Measurements from ENCODE around the gene SLC22A3.
A peak's percentile ranks its signal among the peaks of the same experiment; 100 is the strongest.

Gene SLC22A3

GRCh38 chr6:160418370-160418769, 70.2 kb downstream of the SLC22A3 start:
- no peak for DNase-seq

GRCh38 chr6:160419488-160419887, 71.3 kb downstream of the SLC22A3 start:
- no peak for DNase-seq

GRCh38 chr6:160420253-160420968, 72.2 kb downstream of the SLC22A3 start:
- DNase-seq: no peak

GRCh38 chr6:160420969-160421556, 72.9 kb downstream of the SLC22A3 start:
- no peak for DNase-seq

GRCh38 chr6:160421854-160422253, 73.7 kb downstream of the SLC22A3 start:
- no peak for DNase-seq

DNA sequence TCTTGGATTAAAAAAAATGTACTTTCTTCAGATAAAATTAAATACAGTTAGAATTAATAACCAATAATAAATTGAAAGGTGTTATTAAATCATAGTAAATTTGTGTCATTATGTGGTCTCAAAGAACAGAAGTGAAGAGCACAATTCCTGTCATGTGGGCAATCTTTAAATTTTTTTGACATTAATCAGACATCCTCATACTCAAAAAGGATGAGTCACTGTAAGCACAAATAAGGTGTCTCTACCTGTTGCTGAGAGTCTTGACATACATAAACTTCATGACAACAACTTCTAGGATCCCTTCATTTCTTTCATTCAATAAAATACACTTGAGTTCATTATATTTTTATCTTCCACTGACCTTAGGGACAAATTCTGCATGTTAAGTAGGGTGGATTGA, 76.1 kb downstream of the SLC22A3 start:
- DNase-seq: no peak

DNA sequence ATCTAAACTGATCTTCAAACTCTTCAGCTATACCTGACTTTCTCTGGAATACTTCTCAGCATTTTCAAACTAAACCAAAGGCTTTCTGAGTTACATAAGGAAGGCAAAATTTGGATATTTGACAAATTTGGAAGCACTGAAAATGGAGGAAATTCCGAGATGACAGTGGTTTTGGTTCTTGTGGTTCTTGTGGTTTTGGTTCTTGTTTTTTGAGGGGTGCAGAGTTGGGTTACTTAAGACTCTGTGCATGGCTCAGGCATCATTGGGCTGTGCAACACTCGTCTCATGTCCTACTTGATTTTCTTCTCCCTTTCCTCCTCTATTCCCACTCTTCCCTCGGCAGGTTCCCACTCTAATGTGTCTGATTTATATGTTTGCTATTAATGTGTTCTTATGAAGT, 78.0 kb downstream of the SLC22A3 start:
- peak; percentile 10 for DNase-seq

- DNase-seq: no peak
Measured at GRCh38 chr6:160427312-160428068, 79.3 kb downstream of the SLC22A3 start.

DNA sequence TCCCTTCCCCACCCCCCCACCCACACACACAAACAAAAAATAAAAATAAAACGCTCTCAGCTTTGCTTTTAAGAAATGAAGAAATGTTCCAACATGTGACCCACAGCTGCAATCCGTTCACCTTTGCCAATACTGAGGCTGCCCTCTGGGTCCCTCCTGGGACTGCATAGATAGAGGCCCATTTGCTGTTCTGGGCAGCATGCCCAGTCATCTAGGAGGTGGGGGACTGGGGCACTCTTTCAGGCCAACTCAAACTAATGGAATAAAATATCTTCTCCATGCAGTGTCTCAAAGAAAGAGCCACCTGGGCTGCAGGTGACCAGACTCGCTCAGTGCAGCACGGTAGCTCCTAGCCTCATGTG, 79.9 kb downstream of the SLC22A3 start:
- peak; percentile 14 for DNase-seq

DNA sequence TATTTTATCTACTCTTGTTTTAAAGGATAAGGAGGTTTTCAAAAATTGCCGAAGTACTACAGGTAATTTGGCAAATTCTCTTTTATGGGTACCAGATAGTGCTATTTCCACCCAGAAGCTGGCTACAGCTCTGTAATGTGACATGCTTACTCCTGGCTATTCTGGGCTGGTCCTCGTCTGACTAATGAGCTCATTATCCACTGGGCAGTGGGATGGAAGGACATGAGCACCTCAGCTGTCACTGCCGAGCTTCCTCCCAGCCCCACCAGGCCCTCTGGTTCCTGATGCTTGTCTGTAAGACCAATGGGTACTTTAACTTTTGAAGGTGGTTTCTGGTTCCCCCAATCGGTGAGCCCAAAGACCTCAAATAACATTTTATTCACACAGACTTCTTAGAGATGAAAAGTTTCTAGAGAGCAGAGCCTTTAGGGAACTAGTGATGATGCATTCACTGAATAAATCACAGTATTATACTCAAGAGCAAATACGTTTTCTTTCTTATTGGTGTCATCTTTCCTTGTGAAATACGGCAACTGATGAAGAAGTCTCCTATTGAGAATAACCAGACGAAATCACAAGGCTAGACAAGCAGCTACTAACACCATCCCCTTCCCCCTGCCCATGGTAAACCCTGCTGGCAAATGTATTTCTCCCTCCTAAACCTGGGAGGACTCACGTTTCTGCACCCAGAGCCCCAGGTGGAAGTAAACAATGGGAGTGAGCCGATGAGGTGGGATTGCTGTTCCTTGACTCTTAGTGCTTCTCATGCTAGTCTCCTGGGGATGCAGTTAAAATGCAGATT, 80.8 kb downstream of the SLC22A3 start:
- DNase-seq: no peak

DNA sequence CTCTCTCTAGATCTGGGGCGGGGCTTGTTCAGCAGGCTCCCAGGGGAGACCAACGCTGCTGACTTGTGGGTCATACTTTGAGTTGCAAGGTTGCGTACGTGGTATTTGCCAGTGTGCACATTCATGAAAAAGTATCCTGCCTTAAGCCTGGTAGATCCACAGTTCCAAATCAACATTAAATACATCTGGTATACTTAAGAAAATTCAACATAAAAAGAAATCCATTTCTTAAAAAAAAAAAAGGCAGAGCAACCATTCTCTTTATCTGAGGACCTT, 81.4 kb downstream of the SLC22A3 start:
- DNase-seq: no peak

DNA sequence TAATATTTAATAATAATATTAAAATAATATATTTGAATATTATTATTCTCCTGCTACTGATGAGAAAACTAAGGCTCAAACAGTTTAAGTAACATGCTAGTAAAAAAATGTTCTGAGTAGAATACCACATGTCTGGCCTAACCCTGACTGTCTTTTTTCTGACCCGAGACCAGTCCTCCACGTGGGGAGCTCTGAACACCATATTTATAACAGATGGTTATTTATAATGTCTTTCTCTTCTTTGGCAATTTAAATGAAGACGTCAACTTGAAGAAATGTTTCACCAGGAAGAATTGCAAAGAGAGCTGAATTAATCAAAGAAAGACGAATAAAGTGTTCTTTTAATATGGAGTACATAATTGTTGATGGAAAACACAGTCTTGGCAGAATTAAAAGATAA, 82.0 kb downstream of the SLC22A3 start:
- DNase-seq: no peak

DNA sequence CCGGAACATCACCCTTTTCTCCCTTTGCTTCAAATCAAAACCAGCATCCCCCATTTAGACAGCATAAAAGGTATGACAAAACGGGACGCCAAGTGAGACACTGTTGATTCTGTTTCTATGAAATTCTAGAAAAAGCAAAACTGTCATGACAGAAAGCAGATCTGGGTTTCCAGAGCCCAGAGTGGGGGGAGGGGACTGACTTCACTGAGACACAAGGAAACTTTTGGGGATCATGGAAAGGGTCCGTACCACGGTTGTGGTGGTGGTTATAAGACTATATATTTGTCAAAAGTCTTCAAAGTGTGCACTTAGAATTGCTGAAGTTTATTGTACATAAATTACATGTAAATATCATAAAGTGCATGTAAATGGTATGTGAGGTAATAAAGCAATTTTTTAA, 82.6 kb downstream of the SLC22A3 start:
- no peak for DNase-seq

GRCh38 chr6:160431226-160431625, 83.0 kb downstream of the SLC22A3 start:
- peak; percentile 87 for DNase-seq

- peak; percentile 20 for DNase-seq
Measured at GRCh38 chr6:160431791-160432404, 83.7 kb downstream of the SLC22A3 start.

DNA sequence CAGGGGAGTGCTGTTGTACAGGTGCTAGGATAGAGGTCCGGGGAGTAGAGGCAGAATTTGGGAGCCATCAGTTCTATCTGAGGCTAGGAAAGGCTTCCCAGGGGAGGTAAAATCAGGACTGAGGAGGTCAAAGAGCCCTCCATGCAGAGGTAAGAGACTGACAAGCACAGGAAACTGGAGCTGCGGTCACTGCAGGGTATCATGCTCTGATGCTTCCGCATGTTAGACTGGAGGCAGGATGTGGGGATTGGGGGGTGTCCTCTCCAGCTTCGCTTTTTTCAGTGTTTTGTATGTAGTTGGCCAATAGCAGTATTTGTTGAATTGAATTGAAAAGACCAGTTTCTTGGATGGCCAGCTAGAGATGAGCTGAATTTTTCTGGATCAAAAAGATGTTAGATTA, 87.8 kb downstream of the SLC22A3 start:
- DNase-seq: no peak

- no peak for DNase-seq
Measured at GRCh38 chr6:160437154-160437553, 89.0 kb downstream of the SLC22A3 start.

DNA sequence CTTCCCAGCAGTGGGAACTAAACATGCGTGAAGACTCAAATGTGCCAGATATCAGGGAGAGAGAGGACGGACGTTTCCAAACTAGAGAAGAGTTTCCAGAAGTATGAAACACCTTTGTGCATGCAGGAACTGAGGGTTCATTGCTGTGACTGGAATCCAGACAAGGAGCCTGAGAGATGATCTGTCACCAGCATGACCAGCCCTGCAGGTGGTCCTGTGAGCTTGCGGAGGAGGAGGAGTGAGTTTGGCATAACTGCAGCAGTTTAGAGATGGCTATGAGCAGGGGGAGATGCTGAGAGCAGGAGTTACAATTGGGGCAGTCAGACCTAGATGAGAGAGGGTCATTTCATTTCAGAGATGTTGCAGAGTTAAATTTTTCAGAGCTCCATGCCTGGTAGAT, 89.6 kb downstream of the SLC22A3 start:
- DNase-seq: no peak

DNA sequence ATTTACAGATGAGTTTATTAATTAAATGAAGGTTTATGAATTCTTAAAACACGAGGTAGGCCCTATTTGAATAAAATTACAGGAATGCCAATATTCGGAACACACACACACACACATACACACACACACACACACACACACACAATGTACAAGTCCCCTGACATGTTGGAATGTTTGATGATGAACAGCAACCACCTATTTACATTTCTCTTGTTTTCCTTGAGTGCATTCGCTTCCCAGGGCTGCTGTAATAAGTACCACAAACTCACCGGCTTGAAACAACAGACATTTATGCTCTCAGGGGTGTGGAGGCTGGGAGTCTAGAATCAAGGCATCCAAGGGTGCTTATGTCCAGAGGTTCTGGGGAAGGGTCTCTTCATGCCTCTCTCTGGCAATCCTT, 90.3 kb downstream of the SLC22A3 start:
- no peak for DNase-seq

DNA sequence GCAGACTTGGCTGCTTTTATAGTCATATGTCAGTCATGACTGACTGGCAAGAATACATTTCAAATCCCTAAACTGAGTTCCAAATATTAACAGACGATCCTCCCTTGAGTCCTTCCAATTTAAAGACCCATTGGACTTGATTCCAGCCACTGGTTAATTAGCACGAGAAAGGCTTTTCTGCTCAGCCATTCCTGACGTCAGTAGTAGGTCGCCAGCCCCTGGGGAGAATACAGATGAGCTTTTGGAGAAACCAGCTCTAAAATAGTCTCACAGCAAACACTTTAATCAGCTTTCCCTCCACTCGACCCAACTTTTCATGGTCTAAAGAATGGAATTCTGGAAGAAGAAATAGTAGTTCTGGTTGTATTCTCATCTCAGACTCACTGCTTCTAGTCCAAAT, 91.6 kb downstream of the SLC22A3 start:
- DNase-seq: no peak

DNA sequence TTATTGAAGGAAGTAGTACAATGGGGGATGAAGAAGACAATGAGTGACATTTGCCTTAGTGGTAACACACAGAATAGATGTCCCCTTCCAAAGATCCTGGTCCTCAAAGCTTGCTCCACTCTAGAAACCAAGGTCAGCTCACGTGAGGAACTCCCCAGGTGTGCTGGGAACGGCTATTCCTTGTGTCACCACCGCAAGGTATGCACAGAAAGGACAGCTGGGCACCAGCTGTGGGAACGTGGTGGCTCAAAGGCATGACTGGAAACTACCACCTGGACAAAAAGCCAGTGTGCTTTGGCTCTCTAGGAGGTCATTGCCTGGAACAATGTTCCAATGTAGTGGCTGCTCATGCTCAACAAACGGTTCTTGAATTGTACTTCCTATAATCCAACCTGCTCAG, 94.0 kb downstream of the SLC22A3 start:
- no peak for DNase-seq

DNA sequence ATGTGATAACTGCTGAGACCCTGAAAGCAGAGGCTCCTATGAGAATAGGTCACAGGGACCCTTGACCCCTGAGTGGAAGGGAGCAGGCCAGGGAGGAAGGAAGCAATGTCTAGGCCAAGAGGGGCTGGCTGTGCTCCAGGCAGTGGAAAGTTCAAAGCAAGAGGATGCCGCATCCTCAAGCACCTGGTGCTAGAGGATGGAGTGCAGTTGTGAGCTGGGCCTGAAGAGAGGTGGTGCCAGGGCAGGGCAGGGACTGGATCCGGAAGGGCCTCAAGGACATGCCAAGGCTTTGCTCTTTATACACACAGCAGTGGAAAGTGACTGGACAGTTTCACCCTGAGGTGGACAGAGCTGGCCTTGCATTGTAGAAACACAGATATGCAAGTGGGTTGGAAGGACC, 97.0 kb downstream of the SLC22A3 start:
- DNase-seq: no peak

- no peak for DNase-seq
Measured at GRCh38 chr6:160447350-160447749, 99.2 kb downstream of the SLC22A3 start.

Data from fibroblast of skin of right biceps (primary cell).